Activated CD8-positive, alpha-beta memory T cell treated with anti-CD3 and anti-CD28 coated beads, Interleukin-2, amount 50 U/mL, for 1 hour (primary cell): ENCODE results near the gene COA1.
"Not testable (repeated sequence)": the region's sequence is repeated elsewhere in the genome, so short reads cannot be mapped to it uniquely, and the experiment has no call there.

Source experiments
- DNase-seq: peaks from one replicate; pipeline ENCODE4 v3.0.0-alpha.2; 2020; ENCODE audit errors: extremely low read depth

COA1 gene

DNA sequence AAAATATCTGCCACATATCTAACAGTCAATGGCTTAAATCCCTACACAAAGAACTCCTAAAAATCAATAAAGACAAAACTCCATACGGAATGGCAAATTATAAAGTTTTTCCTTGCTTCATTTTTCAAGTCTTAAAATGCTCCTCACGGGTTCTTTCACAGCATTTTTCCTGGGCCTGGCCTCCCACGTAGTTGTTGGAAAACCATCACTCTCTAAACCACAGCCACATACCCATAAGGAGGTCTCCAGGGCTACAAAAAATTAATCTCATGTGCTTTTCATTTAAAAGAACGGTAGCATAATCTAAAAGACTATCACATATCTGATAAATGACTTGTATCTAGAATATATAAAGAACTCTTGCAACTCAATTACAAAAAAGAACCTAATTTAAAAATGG lies 2.9 kb downstream of the COA1 start:
- no peak for DNase-seq

DNA sequence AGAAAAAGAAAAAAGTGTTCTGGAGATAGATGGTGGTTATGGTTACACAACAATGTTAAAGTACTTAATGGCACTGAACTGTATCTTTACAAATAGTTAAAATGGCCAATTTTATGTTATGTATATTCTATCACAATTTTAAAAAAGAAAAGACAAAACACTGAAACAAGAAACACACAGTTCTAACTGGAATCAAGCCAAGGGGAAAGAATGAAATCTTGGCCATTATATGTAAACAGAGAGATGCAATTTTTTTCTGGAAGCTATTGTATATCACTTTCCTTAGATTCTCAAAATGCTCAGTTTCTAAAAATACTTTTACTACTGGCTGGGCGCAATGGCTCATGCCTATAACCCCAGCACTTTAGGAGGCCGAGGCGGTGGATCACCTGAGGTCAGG lies 4.1 kb downstream of the COA1 start:
- DNase-seq: no peak

DNA sequence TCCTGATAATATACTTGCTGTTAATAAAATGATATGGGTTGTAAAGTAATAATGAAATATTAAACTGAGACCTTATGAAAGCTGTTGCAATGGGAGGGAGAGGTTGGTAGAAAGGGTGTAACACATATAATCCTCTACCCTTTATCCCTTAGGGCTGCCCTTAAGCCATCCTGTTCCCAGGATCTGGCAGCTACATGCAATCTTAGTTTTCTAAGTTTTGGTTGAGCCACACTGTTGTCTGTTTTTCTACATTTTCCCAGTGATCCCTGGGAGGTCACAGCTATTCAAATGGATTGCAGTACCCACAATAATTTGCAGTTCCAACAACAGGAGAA lies 6.3 kb downstream of the COA1 start:
- DNase-seq: no peak

GRCh38 chr7:43721193-43721806 lies 8.0 kb downstream of the COA1 start:
- DNase-seq: no peak

- DNase-seq: no peak
These were observed 12.7 kb downstream of the COA1 start for GRCh38 chr7:43716598-43716997.

- not testable (repeated sequence) for DNase-seq
These were observed 13.4 kb downstream of the COA1 start for GRCh38 chr7:43715966-43716365.

- DNase-seq: no peak
These were observed 17.8 kb downstream of the COA1 start for GRCh38 chr7:43711503-43711902.

DNA sequence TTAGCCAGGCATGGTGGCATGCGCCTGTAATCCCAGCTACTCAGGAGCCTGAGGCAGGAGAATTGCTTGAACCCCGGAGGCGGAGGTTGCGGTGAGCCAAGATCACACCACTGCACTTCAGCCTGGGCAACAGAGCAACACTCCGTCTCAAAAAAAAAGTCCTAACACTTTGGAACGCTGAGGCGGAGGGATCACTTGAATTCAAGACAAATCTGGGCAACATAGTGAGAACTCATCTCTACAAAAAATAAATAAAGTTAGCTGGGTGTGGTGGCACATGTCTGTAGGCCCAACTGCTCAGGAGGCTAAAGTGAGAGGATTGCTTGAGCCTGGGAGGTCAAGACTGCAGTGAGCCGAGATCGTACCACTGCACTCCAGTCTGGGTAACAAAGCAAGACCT lies 21.3 kb downstream of the COA1 start:
- not testable (repeated sequence) for DNase-seq

DNA sequence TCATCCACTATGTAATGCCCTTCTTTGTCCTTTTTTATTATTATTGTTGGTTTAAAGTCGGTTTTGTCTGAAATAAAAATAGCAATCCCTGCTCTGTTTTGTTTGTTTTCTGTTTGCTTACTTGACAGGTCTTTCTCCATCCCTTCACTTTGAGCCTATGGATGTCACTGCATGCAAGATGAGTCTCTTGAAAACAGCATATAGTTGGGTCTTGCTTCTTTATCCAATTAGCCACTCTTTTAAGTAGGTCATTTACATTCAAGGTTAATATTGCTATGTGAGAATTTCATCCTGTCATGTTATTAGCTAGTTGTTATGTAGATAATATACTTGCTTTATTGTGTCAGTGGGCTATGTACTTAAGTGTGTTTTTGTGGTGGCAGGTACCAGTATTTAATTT lies 25.8 kb downstream of the COA1 start:
- DNase-seq: no peak

GRCh38 chr7:43702974-43703373 lies 26.3 kb downstream of the COA1 start:
- no peak for DNase-seq

DNA sequence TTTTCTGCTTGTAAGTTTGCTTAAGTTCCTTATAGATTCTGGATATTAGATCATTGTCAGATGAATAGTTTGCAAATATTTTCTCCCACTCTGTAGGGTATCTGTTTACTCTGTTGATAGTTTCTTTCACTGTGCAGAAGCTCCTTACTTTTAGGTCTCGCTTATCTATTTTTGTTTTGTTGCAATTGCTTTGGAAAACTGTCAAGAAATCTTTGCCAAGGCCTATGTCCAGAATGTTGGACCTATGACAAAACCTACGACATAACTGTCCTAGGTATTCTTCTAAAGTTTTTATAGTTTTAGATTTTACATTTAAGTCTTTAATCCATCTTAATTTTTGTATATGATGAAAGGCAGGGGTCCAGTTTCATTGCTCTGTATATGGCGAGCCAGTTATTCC lies 27.4 kb downstream of the COA1 start:
- DNase-seq: no peak

GRCh38 chr7:43701500-43701854 lies 27.8 kb downstream of the COA1 start:
- no peak for DNase-seq

DNA sequence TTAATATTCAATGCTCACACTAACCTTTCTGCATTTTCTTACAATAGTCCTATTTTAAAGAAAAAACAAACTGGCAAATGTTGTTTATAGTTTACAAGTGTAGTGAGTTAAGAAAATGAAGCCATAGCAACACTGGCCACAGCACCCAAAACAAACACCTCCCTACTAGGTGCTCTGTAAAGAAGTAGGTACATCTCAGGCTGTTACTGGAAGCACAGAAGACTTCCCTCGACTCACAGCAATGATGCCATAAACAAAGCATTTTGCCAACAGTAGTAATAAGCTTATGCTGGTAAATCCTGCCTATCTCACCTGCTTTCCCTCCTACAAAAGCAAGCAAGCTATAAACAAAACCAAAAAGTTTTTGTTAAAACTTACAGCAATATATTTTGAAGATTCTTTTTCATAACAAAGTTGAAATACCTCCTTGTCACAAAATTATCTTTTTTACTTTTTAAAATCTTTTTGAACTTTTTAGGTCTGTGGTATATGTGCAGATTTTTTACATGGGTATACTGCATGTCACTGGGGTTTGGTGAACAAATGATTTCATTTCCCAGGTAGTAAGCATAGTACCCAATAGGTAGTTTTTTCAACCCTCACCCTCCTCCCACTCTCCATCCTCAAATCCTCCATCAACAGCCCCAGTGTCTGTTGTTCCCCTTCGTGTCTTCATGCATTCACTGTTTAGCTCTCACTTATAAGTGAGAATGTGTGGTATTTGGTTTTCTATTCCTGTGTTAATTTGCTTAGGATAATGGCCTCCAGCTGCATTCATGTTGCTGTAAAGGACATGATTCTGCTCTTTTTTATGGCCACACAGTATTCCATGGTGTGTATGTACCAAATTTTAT lies 28.4 kb downstream of the COA1 start:
- no peak for DNase-seq

DNA sequence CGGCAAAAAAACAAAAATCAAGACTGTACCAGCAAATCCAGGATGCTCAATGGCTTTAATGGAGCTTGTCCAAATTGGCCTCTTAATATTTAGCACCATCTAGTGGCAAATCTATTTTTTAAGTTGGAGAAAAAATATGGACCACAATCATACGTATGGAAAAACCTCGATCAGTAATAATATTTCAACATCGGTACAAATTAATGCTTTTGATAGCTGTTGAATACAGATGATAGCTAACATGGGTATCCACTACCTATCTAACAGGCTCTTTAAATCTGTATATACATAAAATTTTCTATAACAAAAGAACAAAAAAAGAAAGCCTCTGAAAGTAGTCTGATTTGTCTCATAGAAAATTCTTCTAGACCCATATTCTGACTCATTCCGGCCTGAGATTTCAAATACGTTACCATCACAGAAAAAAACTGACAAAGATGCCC lies 29.2 kb downstream of the COA1 start:
- no peak for DNase-seq

- DNase-seq: no peak
These were observed 30.7 kb downstream of the COA1 start for GRCh38 chr7:43698460-43699255.

DNA sequence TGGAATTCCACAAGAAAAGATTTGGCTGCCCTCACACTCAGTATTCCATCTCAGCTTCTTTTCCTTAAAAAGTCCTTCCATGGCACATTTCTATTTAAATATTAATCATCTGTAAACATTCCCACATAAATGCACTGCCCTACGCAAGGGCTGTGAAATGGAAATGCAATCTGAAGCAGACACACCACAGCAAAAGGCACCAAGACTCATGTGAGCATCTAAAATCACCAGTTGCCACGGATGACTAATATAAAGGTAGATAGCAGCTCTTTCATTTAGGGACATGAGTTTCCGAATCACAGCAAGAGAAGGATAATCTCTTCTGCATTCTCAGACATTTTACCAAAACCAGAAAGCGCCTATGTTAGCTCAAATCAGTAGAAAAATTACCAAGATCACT lies 31.6 kb downstream of the COA1 start:
- no peak for DNase-seq

DNA sequence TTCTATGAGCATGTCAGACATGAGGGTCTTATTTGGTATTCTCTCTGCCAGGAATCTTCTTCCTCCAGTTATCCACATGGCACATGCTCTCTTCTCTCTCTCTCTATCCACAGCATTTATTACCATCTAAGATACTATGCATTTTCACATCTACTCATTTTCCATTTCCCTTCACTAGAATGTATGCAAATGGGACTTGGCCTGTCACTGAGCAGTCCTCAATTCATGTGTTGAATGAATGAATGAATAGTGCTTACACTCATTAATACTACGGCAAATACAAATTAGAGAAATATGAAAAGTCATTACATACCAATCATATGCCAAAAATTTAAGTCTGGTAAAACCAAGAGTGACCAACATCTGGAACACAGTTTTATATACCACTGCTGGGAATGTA lies 34.0 kb downstream of the COA1 start:
- DNase-seq: no peak

- DNase-seq: no peak
These were observed 34.9 kb downstream of the COA1 start for GRCh38 chr7:43694399-43694748.

- DNase-seq: no peak
These were observed 35.5 kb downstream of the COA1 start for GRCh38 chr7:43693687-43694398.

DNA sequence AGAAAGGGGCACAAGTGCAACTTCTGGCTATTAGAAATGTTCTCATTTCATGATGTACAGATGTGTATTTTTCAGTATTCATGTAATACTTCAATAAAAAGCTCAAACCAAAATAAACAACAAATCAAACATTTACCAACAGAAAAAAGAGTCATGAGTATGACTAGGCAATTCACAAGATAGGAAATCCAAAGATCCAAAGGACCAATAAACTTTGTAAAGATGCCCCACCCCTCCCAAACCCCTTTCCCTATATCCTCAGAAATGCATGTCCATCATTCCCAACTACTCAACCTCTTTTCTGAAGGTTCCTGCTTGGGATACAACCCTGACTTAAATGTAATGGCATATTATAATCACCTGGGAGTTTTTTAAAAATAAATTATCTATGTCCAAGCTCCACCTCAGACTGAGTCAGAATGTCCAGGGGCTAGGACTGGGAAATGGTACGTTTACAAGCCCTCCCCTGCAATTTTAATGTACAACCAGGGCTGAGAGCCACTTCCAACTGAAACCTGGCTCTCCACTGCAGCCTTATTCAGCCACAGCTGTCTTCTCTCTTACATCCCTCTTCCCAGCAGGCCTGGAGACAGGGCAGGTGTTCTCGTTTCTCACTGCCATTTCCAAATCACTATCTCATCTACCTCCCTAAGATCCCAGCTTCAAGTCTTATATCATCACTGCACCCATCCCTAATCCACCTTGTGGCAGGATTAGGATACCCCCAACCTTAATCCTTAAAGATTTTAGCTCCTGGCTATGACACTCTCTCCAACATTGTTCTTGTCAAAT lies 36.5 kb downstream of the COA1 start:
- no peak for DNase-seq

DNA sequence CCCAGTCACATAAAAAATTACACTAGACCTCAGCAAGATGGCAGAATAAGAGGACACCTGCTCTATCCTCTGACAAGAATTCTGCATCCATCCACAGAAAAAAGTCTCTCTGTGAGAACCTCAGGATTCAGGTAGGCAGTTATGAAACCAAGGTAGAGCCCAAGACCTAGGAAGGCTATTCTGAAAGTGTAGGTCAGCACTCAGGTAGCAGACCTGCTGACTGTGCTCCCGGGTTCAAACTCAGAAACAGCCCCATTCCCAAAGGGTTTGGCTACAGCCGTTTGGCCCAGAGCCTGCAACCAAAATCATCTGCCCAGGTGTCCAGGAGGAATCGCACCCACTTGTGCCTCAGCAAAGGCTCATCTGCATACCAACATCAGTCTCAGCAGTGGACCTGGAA lies 37.7 kb downstream of the COA1 start:
- no peak for DNase-seq

DNA sequence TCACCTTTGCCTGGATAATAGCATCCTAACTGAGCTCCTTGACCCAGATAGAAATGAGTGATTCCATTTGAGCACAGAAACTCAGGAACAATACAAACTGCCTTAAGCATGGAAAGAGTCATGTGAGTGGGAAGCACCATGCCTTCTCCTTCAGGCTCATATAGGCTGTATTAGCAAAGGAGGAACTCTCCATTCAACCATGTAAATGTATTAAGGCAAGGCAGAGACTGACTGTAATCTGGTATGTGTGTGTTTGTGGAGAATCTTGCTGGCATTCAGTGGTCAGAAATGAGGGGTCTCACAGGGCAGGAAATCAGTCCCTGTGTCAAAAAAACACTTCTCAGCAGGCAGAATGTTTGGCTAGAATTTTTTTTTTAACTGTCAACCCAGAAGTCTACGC lies 40.2 kb downstream of the COA1 start:
- no peak for DNase-seq
